HL-60/S4 treated with phorbol 12-myristate 13-acetate at 8.2 ng/mL for 4 days and 3 days (cell line): ENCODE measurements around the gene TNPO3.

Experiments used
- in situ Hi-C: fragments of 300-500 bp; cut with MboI; formaldehyde crosslinking; loops from 2 replicates; pipeline ENCODE4 v1.15.0; 2022; ENCODE audit warnings: low sequenced_read_pairs

The TNPO3 gene

DNA sequence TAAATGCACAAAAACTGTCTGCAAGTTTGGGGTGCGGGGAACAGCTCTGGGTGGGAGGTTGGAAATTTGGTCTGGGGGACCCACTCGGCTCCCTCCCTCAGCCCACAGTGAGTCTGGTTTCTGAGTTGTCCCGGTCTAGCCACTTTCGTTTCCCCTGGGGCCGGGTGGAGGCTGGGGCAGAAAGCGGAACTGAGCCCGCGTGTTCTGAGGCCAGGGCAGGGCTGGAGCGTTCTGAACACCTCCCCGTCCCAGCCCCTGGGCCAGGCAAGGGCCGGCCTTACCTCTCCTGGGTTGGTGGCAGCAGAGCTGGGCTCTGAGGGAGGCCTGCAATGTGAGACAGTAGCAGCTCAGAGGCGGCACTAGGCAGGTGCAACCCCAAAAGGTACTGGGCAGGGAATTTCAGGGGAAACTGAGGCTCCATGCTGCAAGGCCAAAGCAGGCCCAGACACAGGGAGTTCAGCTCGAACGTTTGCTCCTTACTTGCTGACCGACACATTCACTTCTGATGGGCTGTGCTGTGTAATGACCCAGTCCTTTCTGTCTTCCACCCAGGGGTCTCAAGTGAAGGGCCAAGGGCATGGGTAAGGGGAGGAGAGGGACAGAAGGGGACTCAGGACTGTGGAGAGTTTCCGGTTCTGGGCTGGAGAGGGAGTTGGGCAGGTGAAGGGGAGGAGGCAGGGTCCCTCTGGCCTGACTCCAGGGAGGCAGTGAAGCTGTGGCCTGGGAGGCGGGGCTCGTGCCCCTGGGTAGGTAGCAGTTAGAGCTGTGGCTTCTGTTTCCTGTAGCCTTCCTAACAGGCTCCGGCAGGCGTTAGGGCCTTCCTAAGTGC lies 114.2 kb downstream of the TNPO3 start:
- in situ Hi-C loops, result no loop called here

DNA sequence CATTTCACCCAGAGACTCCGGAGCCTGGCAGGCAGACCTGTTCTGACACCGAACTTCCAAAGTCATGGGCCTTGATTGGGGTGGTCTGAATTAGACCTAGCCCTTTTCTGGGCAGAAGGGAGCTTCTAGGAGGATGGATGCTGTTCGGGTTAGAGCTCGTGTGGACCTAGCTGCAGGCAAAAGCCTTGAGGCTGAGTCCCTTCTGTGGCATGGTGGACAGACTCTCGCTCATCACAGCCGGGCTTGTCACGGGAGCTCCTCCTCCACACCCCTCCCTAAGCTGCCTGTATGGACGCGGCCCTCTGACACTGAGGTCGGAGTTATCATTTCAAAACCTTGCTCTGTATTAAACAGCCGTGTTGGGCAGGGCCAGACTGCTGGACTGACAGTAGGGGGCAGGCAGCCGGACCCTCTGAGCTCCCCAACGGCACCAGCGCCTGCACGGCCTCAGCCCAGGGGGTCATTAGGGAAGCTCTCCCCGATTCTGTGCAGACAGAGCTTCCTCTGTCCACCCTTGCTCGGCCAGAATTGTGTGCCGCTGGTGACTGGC lies 115.0 kb downstream of the TNPO3 start:
- in situ Hi-C loops, result no loop called here

DNA sequence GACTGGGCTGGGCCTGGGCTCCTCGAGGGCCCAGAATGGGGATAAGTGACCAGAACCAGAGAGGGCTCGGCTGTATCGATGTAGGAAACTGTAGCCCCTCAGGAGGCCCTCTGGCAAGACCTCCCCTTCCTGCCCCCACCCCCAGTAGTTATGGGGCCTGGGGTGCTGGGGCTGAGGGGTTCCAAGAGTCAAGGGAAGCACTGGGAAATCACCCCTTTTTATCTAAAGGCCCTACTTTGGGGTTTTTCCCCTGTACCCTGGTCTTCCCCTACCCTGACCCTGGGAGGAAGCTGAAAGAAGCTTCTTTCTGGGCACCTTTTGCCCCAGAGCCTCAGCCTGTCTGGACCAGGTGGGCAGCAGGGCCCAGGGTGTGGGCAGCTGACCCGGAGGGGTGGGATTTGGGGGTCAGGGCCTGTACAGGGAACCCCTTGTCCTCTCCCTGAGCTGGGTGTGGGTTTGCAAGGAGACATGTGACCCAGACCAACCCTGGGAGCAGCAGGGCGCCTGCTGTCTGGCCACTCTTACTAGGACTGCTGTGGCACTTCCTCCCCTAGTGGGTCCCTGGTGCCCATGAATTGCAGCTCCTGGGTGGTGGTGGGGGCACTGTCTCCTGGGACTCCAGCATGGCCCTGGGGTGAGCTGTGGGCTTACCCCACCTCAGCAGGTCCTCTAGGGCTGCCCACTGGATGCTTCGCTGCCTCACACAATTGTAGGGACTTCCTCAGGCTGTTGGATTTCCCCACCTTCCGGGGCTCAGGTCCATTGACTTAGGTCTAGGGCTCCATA lies 115.6 kb downstream of the TNPO3 start:
- in situ Hi-C loops, result no loop called here

DNA sequence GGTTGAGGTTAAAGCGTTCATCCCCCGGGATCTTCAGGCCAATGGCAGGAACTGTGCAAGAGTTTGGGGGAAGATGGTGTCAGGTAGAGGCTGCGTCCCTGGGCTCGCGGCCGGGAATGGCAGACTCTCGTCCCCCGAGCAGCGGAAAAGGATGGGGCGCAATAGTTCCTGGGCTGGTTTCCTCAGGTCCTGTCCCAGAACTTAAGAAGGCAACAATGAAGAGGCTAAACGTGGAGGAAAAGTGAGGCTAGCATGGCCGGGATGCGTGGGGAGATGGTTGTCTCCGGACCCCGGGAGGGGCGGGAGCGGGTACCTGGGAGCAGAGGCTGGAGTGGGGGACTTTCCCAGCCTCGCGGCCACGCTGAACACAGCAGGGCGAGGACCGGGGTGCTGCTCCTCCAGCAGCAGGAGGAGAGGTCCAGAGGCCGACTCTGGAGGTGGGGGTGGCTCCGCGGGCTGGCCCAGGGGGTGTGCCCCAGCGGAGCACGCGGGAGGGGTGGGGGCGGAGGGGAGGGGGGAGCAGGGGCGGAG lies 116.3 kb downstream of the TNPO3 start:
- in situ Hi-C loops, result no loop called here

DNA sequence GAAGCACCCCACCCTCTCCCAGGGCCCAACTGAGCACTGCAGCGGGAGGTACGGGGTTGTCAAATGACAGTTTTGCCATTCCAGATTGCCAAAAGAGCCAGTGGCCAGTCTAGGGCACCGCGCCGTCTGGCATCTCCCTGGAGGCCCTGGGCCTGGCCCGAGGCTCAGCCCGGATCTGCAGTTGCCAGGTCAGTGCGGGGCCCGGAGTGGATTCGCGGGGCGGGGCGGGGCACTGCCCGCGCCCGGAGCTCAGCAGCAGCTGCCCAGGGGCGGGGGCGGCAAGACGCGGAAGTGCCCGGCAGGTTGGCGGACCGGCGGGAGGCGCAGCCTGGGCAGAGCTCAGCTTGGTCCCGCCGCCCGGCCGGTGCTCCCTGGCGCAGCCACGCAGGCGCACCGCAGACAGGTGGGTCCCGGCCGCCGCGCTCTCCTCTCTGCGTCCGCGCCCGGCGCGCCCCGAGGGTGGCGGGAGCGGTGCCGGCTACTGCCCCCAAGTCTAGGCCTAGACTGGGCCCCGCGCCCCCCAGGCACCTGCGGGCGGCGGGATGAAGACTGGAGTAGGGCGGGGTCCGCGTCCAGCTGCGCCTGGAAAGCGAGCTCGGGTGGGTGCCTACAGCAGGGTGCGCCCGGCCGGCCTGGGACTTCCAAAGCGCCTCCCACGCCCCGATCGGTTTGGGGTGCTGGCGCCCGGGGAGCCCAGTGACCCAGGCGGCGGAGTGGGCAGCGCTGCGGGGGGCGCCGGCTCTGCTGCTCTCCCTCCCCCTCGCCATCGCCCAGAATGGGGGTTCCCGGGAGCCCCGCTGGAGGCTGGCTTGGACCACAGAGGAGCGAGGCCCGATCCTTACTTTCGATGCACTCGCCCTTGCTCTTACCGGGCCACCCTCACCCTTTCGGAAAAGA lies 117.0 kb downstream of the TNPO3 start, which contains the start of gene IRF5:
TSS of gene IRF5 (plus strand) at position 281 of the 897 bp plus-strand sequence. CDS start 4,155 bp downstream, outside the sequence.
- in situ Hi-C loops, result no loop called here

DNA sequence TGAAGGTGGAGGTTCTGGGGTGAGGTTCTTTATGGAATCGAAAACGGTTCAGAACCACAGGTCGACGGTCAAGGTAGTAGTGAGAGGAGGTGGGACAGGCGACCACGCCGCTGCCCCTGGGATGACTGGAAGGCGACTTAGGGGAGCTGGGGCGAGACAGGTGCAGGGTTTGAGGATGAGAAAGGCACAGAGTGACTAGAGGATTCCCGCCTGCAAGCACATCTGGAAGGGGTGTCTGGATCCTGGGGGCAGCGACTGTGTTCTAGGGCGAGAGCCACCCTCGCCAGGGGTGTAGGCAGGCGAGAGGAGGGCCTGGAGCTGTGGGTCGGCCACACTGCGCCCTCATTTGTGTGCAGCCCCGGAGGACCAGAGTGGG lies 117.7 kb downstream of the TNPO3 start:
- in situ Hi-C loops, result no loop called here

DNA sequence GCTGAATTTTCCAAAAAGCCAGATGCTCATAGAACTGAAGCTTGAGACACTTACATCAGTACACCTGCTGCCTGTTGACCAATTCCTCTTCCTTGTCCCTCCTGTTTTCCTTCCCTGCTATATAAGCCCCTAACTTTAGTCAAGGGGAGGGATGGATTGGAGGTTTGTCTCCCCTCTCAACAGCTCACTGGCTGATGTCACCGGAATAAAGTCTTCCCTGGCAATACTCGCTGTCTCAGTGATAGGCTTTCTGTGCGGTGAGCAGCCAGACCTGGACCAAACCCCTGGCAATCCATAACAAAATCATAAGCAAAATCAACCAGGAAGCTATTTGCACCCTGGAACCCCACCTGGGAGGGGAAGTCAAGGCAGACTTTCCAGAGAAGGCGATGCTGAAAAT lies 118.1 kb downstream of the TNPO3 start:
- in situ Hi-C loops, result no loop called here

DNA sequence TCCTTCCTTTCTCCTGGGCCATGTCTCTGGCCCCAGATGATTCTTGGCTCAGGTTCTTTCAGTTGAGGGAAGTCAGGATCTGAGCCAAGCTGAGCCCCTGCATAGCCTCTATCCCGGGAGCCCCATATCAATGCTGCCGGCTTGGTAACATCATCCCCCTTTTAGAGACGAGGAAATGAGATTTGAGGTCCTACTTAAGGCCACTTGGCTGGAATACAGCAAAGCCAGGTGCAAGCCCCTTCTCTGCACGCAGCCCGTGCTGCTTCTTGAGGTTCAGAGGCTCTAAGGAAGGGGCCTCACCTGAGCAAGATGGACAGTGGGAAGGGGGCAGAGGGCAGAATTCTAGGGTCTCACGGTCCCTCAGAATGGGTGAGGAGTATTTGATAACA lies 119.6 kb downstream of the TNPO3 start:
- in situ Hi-C loops, result no loop called here

DNA sequence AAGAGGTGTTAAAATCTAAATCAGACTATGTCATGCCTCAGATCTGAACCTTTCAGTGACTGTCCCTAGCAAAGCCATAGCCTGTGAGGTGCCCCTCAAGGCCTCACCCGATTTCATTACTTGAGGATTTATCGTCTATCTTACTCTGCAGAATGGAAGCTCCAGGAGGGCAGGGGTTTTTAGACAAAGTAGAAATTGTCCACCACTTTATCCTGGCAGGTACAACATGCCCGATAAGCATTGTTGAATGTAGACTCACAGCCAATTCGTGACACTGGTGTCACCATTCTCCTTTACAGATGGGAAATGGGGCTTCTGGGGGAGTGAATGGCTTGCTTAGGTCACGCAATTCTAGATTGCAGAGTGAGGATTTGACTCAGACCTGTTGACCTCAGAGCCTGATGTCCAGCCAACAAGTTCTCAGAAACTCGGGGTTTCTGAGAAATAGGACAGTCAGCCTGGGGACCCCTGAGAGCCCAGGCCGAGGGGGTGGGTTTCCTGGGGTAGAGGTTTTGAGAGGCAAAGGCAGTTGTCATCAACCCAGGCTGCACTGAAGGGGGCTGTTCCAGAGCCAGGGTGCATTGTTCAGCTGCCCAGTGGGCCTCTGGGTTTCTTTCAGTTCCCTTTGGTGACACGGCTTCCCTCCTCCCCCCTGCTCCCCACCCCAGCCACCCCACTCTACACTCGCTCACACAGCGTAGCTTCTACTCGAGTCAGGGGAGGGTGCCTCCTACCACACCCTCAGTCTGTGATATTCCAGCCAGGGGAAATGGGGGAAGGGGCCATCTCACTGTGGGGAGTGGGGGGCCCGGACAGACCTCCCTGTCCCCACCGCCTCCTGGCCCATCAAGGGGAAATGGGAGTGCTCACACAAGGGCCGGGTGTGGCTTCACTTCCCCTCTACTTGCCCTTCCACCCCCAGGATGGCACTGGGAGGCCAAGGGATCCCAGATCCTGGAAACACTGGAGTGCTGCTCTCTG lies 120.3 kb downstream of the TNPO3 start:
- in situ Hi-C loops, result no loop called here

DNA sequence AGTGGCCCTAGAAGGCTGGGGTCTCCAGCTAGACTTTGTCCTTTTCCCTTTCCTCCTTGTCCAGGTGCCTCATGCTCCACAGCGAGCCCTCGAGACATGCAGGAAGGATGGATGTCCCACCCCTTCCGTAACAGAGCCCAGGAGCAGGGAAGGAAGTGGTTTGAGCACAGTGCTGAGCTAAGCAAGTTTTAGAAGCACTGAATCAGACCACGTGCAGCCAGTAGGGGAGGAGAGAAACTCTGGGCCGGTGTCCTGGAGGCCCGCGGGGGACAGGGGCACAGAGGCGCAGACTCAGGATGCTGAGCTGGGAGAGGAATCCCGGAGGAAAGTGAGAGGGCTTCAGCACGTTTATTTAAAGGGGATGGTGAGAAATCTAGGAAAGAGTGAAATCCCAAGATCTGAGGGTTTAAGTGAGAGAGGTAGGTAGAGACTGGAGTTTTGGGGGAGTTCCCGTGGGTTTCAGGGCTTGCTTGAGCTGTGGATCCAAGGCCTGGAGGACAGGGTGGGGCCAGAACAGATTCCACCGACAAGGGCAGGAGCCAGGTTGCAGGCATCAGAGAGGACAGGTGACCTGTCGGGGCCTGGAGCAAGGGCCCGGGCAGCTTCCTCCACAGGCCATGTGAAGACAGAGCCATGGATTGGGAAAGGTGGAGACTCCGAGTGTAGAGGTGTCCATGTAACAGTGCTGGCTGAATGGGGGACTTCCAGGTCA lies 121.6 kb downstream of the TNPO3 start:
- in situ Hi-C loops, result no loop called here

DNA sequence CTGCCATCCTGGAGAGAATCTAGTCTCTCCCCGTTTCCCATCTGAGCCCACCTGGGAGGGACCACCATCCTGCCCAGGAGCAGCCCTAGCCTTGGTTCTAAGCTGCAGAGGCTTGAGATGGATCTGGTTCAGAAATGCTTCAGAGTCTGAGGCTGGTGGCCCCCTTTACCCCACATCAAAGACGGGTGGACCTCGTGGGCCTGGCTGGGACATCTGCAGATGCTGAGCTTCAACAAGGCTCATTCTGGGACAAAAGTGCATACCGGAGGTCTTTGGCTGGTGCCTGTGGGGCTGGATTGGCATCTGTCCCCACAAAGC lies 122.1 kb downstream of the TNPO3 start:
- in situ Hi-C loops, result no loop called here

DNA sequence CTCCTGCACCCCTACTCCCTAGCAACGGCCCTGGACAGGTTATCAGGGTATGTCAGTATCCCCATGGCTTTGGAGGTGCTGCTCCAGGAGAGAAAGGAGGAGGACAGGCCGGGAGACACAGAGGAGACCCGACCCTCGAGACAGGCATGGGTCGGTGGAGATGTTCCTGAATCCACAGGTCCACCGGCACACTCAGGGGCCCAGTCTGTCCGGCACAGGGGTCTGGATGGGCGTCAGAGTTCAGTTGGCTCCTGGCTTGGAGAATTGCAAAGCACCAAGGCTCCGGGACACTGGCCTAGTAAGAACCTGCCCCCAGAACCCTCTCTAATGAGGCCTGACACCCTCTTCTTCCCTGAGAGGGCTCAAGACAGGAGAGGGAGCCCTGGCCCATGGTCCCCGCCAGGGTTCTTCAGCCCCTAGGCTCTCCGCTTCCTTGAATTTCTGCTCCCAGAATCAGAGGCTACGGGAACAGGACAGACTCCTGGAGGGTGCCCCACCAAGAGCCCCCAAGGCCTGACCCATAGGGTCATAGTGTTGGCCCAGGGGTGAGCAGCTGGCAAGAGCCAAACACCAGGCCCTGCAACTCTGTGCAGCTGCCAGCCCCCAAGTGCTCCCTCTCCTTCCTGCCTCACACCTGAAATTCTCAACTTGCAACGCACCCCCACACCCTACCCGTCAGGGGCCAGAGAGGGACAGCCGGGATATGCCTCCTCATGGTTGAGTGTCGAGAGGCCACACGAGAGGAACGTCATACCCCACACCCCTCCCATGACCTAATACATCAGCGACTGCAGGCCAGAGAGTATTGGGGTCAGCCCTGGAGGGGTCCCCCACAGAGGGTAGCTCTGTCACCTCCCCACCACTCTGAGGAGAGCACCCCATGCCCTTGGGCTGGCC lies 122.7 kb downstream of the TNPO3 start:
- in situ Hi-C loops, result no loop called here

DNA sequence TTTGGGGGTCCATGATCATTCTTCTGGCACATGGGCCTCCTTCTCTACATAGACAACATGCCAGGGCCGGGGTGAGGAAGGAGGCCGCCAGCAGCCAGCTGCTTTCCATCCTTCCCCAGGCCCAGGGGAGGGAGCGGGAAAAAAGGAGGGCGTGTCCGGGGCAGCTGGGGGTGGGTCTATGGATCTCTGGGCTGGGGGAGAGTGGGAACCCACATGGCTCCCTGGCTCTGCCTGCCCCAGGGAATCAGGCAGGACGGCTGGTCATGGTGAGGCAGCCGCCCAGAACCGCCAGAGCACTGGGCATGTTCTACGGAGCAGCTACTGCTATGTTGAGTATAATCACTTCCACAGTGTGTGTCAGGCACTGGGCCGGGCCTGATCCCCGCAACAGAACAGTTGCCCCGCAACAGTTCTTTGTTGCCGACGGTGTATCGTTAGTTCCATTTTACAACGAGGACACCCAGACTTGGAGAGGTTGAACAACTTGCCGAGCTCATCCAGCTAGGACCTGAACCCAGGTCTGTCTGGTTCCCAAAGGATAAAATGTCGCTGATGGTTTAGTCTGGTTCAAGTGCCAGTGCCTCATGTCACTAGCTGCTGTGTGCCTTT lies 123.6 kb downstream of the TNPO3 start:
- in situ Hi-C loops, result no loop called here

DNA sequence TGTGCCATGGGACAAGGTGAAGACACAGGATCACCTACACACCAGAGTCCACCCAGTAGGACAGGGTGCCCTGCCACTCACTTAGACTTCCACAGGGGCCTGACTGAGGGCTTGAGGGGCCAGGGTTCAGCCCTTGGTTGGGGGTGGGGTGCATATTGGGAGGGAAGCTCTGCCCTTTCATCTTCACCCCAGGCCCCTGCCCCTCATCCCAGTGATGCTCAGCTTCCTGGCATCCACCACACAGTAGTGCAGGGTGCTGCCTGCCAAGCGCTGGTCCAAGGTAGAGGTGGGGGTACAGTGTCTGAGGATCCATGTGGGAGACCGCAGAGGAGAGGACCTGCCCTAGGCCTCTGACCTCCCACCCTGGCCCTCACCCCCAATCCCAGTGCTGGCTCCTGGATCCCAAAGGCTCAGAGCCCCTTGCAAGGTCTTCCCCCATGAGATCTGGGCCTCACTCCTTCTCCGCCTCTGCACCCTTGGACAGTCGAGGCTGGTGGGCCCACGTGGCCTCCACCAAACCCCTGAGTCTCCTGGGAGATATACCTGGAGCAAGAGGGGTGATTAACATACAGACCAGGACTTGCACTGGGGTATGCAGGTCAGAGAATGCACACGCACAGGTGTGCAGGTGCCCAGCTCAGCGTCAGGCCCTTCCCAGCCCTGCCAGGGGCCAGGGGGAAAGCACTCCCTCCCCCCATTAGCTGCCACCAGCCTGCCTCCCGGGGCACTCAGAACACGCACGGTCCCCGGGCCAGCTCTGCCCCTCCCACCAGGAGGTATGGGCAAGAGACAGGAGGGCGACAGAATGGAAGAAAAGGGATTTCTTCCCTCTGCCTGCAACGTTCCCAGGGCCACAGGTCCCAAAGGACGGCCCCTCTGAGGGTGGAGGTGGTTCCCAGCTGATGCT lies 125.8 kb downstream of the TNPO3 start:
- in situ Hi-C loops, result no loop called here

DNA sequence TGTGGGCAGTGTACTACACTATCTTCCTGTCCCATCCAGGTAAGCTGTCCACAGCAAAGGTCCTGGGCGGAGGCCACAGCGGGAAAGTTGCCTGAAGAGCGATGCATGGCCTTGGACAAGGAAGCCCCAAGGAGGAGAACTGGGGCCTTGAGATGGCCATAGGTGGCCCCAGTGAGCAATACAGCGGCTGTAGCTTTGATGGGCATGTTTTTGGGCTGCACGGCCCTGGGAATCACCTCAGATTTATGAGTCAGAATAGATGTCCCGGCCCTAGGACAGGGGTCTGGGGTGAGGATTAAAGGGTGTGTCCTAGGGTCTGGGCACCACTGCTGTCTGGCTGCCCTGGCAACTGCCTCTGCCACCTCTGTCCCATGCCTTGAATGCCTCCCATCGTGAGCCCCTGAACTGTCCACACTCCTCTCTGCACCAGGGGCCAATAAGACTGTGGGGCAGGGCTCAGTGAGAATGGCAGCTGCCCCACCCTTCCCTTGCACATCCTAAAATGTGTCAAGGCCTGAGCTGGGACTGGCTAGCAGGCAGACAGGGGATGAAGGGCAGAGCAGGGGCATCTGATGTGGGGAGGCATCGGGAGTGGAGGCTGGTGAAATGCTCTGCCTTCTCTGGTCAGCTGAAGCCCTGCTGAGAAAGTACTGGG lies 126.6 kb downstream of the TNPO3 start:
- in situ Hi-C loops, result no loop called here
